Type B pancreatic cell (in vitro differentiated cells): ENCODE data around the gene LYSMD1. TPM values are rescaled to one million over a fixed set of nuclear protein-coding genes. Genes with fewer than 3 reads are reported as not detected.
"Not testable (repeated sequence)": the region's sequence is repeated elsewhere in the genome, so short reads cannot be mapped to it uniquely, and the experiment has no call there.

Experiments used
- DNase-seq: peaks from one replicate; pipeline ENCODE4 v3.0.0; 2021; ENCODE audit warnings: mixed read lengths; ENCODE audit not compliant: unreplicated experiment; ENCODE audit errors: extremely low spot score
- H3K27ac Mint-ChIP-seq: 2 replicates; pipeline ENCODE4 v1.8.0; 2021; ENCODE audit warnings: mild to moderate bottlenecking, mixed read lengths
- H3K27me3 Mint-ChIP-seq: 2 replicates; pipeline ENCODE4 v1.8.0; 2021; ENCODE audit warnings: mixed read lengths
- H3K36me3 Mint-ChIP-seq: 2 replicates; pipeline ENCODE4 v1.8.0; 2021; ENCODE audit warnings: mixed read lengths
- H3K4me1 Mint-ChIP-seq: one replicate; pipeline ENCODE4 v1.8.0; 2021; ENCODE audit warnings: mixed read lengths; ENCODE audit not compliant: unreplicated experiment
- H3K4me3 Mint-ChIP-seq: 2 replicates; pipeline ENCODE4 v1.8.0; 2021; ENCODE audit warnings: mild to moderate bottlenecking, mixed read lengths
- H3K9me3 Mint-ChIP-seq: 2 replicates; pipeline ENCODE4 v1.8.0; 2021; ENCODE audit warnings: mixed read lengths
- long read RNA-seq: library from polyadenylated mRNA; unstranded; transcript quantifications from one replicate; pipeline ENCODE4 v2.0.0, GENCODE V29; 2020
- total RNA-seq: library from RNA; stranded (reverse); gene quantifications from 2 replicates; pipeline ENCODE4 v1.2.1, GENCODE V29; 2021; ENCODE audit warnings: low replicate concordance
- TF ChIP-seq, protein P1 (sequence below): fragments of 200-600 bp; sonication (generic); conservative IDR thresholded peaks from 2 replicates; pipeline ENCODE4 v1.5.0; 2021; ENCODE audit warnings: antibody characterized with exemption, mild to moderate bottlenecking

Gene LYSMD1, protein sequence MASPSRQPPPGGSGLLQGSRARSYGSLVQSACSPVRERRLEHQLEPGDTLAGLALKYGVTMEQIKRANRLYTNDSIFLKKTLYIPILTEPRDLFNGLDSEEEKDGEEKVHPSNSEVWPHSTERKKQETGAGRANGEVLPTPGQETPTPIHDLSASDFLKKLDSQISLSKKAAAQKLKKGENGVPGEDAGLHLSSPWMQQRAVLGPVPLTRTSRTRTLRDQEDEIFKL
- 8.9 and 12.3 TPM in 2 replicates for total RNA-seq
- long read RNA-seq, result 0 reads

DNA sequence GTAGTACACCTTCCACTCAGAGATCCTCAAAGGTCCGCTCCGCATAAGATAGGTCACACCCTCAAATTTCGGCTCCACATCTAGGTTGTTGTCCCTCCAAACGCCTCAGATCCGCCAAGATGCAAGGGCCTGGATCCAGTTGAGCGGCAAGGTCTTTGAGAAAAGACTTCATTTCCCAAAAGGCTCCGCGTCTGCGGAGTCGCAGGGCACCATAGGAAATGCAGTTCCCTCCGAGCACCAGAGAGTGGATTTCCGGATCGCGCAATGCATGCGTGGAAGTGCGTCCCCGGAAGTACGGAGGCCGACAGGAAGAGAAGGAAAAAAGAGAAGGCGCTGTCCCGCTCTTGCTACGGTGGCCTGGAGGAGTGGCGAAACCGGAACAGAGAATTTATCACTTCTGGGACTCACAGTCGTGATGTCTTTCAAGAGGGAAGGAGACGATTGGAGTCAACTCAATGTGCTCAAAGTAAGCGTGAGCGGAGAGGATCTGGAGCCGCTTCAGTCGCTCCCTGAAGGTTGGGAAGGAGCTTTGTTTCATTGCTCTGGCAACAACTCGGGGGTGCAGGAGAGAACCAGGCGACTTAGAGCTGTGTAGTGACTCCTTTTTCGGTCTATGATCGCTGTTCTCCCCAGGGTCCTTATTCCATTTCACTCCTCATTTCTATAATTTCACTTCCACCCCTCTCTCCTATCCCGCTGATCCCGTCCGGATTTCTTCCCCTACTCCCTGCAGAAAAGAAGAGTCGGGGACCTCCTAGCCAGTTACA lies at the start of gene LYSMD1, which contains the start of gene SCNM1:
Gene LYSMD1, minus strand, starts transcription at position 165 of the 767 bp plus-strand sequence. CDS start 644 bp downstream, outside the sequence.
Gene SCNM1, plus strand, starts transcription at position 407 of the 767 bp plus-strand sequence. Its CDS starts 9 bp downstream, at position 416.
- H3K27me3 Mint-ChIP-seq, result peaks cover 4% of the 10 kb centered on the region
- H3K27ac Mint-ChIP-seq, result peak within 1 kb of the TSS; percentile 98
- peaks cover 18% of the 10 kb centered on the region for H3K36me3 Mint-ChIP-seq
- DNase-seq, result peak; percentile 95
- peaks cover 26% of the 10 kb centered on the region for H3K4me1 Mint-ChIP-seq
- TF ChIP-seq, protein P1, sequence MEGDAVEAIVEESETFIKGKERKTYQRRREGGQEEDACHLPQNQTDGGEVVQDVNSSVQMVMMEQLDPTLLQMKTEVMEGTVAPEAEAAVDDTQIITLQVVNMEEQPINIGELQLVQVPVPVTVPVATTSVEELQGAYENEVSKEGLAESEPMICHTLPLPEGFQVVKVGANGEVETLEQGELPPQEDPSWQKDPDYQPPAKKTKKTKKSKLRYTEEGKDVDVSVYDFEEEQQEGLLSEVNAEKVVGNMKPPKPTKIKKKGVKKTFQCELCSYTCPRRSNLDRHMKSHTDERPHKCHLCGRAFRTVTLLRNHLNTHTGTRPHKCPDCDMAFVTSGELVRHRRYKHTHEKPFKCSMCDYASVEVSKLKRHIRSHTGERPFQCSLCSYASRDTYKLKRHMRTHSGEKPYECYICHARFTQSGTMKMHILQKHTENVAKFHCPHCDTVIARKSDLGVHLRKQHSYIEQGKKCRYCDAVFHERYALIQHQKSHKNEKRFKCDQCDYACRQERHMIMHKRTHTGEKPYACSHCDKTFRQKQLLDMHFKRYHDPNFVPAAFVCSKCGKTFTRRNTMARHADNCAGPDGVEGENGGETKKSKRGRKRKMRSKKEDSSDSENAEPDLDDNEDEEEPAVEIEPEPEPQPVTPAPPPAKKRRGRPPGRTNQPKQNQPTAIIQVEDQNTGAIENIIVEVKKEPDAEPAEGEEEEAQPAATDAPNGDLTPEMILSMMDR, result peak; percentile 29
- H3K9me3 Mint-ChIP-seq, result no peaks in the 10 kb centered on the region
- H3K4me3 Mint-ChIP-seq, result peak within 1 kb of the TSS; percentile 97

DNA sequence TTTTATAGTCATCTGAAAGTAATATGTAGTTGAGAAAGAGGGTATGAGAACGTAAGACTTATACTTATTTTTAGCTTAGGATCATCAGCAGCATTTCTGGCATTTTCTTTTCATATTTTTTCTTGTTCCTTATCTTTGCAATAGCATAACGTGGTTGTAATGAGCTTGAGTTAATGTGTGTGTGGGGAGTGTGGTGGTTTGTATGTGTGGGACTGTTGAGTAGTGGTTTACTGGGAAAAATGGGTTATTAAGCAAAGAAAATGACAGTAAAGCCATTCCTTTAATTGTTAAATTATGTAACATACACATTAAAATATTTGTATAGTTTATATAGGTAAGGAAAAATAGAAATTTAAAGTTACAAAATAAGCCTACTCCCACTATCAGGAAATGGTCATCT lies 47.9 kb upstream of the LYSMD1 start:
- no peaks in the 10 kb centered on the region for H3K9me3 Mint-ChIP-seq
- H3K36me3 Mint-ChIP-seq, result peaks cover 19% of the 10 kb centered on the region
- DNase-seq, result no peak
- H3K4me3 Mint-ChIP-seq, result no peak overlapping the region
- peaks cover 18% of the 10 kb centered on the region for H3K4me1 Mint-ChIP-seq
- H3K27me3 Mint-ChIP-seq, result no peaks in the 10 kb centered on the region
- peak overlapping the region; percentile 65 for H3K27ac Mint-ChIP-seq
- TF ChIP-seq, protein P1, result no peak

DNA sequence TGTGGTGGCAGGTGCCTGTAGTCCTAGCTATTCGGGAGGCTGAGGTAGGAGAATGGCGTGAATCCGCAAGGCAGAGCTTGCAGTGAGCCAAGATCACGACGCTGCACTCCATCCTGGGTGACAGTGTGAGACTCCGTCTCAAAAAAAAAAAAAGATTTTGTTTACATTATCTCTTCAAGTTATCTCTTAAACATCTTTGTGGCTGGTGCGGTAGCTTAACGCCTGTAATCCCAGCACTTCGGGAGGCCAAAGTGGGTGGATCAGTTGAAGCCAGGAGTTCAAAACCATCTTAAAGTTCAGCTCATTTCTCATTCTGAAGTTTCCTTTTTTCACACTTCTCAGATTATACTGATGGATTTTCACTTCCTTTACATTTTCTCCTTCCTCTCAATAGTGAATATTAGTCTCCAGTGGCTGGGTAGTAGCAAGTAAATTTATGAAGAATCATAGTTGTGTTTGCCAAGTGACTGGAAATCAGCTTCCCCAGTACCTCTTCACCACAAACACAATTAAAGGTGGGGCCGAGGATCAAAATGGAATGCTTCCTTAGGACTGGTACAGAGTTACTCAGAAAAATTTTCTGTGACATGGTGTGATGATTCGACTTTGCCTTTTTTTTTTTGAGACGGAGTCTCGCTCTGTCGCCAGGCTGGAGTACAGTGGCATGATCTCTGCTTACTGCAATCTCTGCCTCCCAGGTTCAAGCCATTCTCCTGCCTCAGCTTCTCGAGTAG lies 46.4 kb upstream of the LYSMD1 start:
- Mint-ChIP-seq H3K36me3 (peaks cover 19% of the 10 kb centered on the region), H3K27me3 (no peaks in the 10 kb centered on the region), H3K4me3 (no peak overlapping the region), H3K9me3 (no peaks in the 10 kb centered on the region), H3K4me1 (peaks cover 18% of the 10 kb centered on the region), H3K27ac (peak overlapping the region; percentile 66)
- TF ChIP-seq, protein P1, result no peak
- DNase-seq, result no peak

DNA sequence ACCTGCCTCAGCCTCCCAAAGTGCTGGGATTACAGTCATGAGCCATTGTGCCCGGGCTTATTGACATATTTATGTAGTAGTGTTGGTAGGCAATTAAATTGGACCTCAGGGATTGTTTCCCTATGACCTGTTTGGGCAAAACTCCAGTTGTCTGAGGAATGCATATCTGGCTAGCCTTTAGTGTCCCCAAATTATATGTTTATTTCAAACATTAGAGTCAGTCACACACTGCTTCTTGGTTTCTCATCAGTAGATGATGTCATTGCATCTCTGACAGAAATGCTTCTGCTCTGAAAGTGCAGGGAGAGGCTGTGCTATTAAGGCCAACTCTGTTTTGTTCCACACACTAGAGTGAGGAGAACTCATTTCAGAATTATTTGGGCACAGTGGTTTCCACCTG lies 45.1 kb upstream of the LYSMD1 start:
- Mint-ChIP-seq H3K27ac (no peak overlapping the region), H3K9me3 (no peaks in the 10 kb centered on the region), H3K4me1 (peaks cover 14% of the 10 kb centered on the region), H3K36me3 (peaks cover 20% of the 10 kb centered on the region), H3K27me3 (no peaks in the 10 kb centered on the region), H3K4me3 (no peak overlapping the region)
- TF ChIP-seq, protein P1, result no peak
- no peak for DNase-seq

DNA sequence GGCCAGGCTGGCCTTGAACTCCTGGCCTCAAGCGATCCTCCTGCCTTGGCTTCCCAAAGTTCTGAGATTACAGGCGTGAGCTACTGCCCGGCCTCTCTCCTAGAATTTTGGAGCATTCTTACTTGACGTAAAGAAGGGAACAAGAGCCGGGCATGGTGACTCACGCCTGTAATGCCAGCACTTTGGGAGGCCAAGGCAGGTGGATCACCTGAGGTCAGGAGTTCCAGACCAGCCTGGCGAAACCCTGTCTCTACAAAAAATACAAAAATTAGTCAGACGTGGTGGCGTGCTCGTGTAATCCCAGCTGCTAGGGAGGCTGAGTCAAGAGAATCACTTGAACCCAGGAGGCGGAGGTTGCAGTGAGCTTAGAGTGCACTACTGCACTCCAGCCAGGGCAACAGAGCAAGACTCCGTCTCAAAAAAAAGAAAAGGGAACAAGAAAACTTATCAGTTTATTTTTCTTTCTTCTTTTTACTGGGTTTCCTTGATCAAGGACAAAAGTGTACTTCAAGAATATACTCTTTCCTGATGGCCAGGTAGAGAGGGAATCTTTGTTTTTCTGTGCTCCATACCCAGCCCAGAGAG lies 39.8 kb upstream of the LYSMD1 start:
- H3K36me3 Mint-ChIP-seq, H3K4me3 Mint-ChIP-seq: not testable (repeated sequence)

More for the DNA sequence above, 39.8 kb upstream of the LYSMD1 start:
- H3K27ac Mint-ChIP-seq, H3K4me1 Mint-ChIP-seq, H3K27me3 Mint-ChIP-seq, H3K9me3 Mint-ChIP-seq, DNase-seq: not testable (repeated sequence)
